K562 (cell line): Measurements from ENCODE around the gene IKBKE. TPM values are rescaled to one million over a fixed set of nuclear protein-coding genes. Genes with fewer than 3 reads are reported as not detected.
A peak's percentile ranks its signal among the peaks of the same experiment; 100 is the strongest.

Experiments
- ATAC-seq: fragments of 200-7000 bp; cut with Tn5 transposase; 3 replicates; pipeline ENCODE4 v1.9.1; 2020; ENCODE audit warnings: moderate library complexity
- BruUV-seq: library from RNA; stranded (reverse); fragments of 400-500 nt; replicated peaks from 2 replicates; lab custom pipeline; 2021; lab: Mats Ljungman, UMichigan
- CTCF ChIA-PET: fragments of 300-600 bp; formaldehyde crosslinking; extraction: SDS; loops from one replicate; lab custom pipeline; 2021; ENCODE audit warnings: low intra/inter-chr PET ratio; lab: Yijun Ruan, JAX
- POLR2A ChIA-PET: fragments of 300-600, 350-650 bp; sonication (Branson Sonifier 250); formaldehyde crosslinking; extraction: SDS; loops from one replicate; lab custom pipeline; 2021; ENCODE audit warnings: antibody characterized with exemption, inconsistent platforms; lab: Yijun Ruan, JAX
- DNase-seq, 4 experiments: peaks; one replicate each; pipeline versions ENCODE4 v3.0.0 to v3.0.0-alpha.2; 2011 to 2018; ENCODE audit warnings: low spot score in 3 of 4, mixed read lengths in 3 of 4; ENCODE audit errors: extremely low read depth in 1 of 4
- FAIRE-seq: peaks from 2 replicates; lab custom pipeline; 2011; peaks lifted over from hg19 to GRCh38; lab: Jason Lieb, UNC
- H2AFZ ChIP-seq: 2 replicates; pipeline ENCODE4 v1.6.0; 2011; ENCODE audit warnings: low read depth, low read length, control low read depth, inconsistent platforms
- H3K27ac ChIP-seq: fragments of 200-600 bp; 3 replicates; pipeline ENCODE4 v1.8.0; 2011; ENCODE audit warnings: low read depth, mild to moderate bottlenecking, control low read depth, inconsistent platforms, low read length, moderate library complexity, mixed read lengths; ENCODE audit errors: extremely low read depth
- H3K27me3 ChIP-seq, 2 experiments: fragments of 300-600 bp in 1 of 2; 2 replicates in 1 of 2; 3 replicates in 1 of 2; pipeline versions ENCODE4 v1.6.0 to v1.8.0; 2011; ENCODE audit warnings: inconsistent platforms in 2 of 2, low read length in 2 of 2, mild to moderate bottlenecking in 1 of 2, mixed read lengths in 1 of 2, moderate library complexity in 1 of 2; ENCODE audit not compliant: control insufficient read depth in 2 of 2, insufficient read depth in 2 of 2
- H3K36me3 ChIP-seq: fragments of 300-600 bp; 3 replicates; pipeline ENCODE4 v1.8.0; 2011; ENCODE audit warnings: mild to moderate bottlenecking, low read length, inconsistent platforms; ENCODE audit not compliant: control insufficient read depth, insufficient read depth
- H3K4me1 ChIP-seq, 2 experiments: fragments of 200-600 bp in 1 of 2; replicated peaks in 1 of 2; 2 replicates in 1 of 2; 3 replicates in 1 of 2; pipeline versions ENCODE4 v1.5.1 to v1.8.0; 2011; ENCODE audit warnings: inconsistent platforms in 2 of 2, low read length in 2 of 2, mild to moderate bottlenecking in 1 of 2, mixed read lengths in 1 of 2, moderate library complexity in 1 of 2; ENCODE audit not compliant: control insufficient read depth in 2 of 2, insufficient read depth in 2 of 2
- H3K4me2 ChIP-seq: 2 replicates; pipeline ENCODE4 v1.6.1; 2011; ENCODE audit warnings: low read length, control low read depth, inconsistent platforms, mixed read lengths; ENCODE audit not compliant: insufficient read depth
- H3K4me3 ChIP-seq: fragments of 200-600 bp; sonication (generic), shearing (Covaris generic); 2 replicates; pipeline ENCODE4 v1.5.1; 2016; ENCODE audit warnings: control low read depth, inconsistent platforms
- H3K79me2 ChIP-seq: fragments of 200-600 bp; 3 replicates; pipeline ENCODE4 v1.8.0; 2011; ENCODE audit warnings: low read length, inconsistent platforms; ENCODE audit not compliant: control insufficient read depth, insufficient read depth
- H3K9ac ChIP-seq, 2 experiments: 2 replicates each; pipeline versions ENCODE4 v1.6.0 to v1.6.1; 2011; ENCODE audit warnings: low read depth in 2 of 2, low read length in 2 of 2, control low read depth in 1 of 2, inconsistent platforms in 1 of 2, mild to moderate bottlenecking in 1 of 2, mixed read lengths in 1 of 2; ENCODE audit not compliant: insufficient read depth in 1 of 2
- H3K9me1 ChIP-seq: one replicate; pipeline ENCODE4 v1.6.0; 2011; ENCODE audit warnings: inconsistent platforms, mild to moderate bottlenecking, low read length, moderate library complexity; ENCODE audit not compliant: control insufficient read depth, insufficient read depth
- H3K9me3 ChIP-seq: replicated peaks from 2 replicates; pipeline ENCODE4 v1.5.1; 2011; ENCODE audit warnings: low read depth, low read length, inconsistent platforms; ENCODE audit not compliant: control insufficient read depth, insufficient read depth
- H4K20me1 ChIP-seq: replicated peaks from 2 replicates; pipeline ENCODE4 v1.6.1; 2011; ENCODE audit warnings: low read length, inconsistent platforms, mixed read lengths; ENCODE audit not compliant: control insufficient read depth, insufficient read depth
- CBFA2T2 ChIP-seq: fragments of 450-650 bp; conservative IDR thresholded peaks from 2 replicates; pipeline ENCODE4 v1.6.1; 2017; ENCODE audit warnings: mild to moderate bottlenecking
- E2F3 ChIP-seq: fragments of 250-450 bp; sonication (Bioruptor Pico); IDR thresholded peaks from 2 replicates; pipeline ENCODE4 v1.4.0; 2020; ENCODE audit warnings: mild to moderate bottlenecking
- HNRNPK ChIP-seq: fragments of 200-400 bp; formaldehyde crosslinking; IDR thresholded peaks from one replicate; pipeline ENCODE4 v1.6.1; 2018; ENCODE audit warnings: mild to moderate bottlenecking, low read depth, low read length; ENCODE audit not compliant: poor library complexity, severe bottlenecking
- NFATC3 ChIP-seq: fragments of 450-650 bp; IDR thresholded peaks from 2 replicates; pipeline ENCODE4 v1.6.1; 2017; ENCODE audit warnings: mild to moderate bottlenecking
- NFE2L1 ChIP-seq: fragments of 450-650 bp; IDR thresholded peaks from 2 replicates; pipeline ENCODE4 v1.6.1; 2016; ENCODE audit warnings: missing genetic modification characterization, low read depth, mild to moderate bottlenecking, missing compliant biosample characterization, moderate library complexity, borderline replicate concordance
- RNF2 ChIP-seq: sonication (generic); IDR thresholded peaks from 2 replicates; pipeline ENCODE4 v1.6.1; 2016
- YY1 ChIP-seq, 3 experiments: IDR thresholded peaks; 2 replicates each; pipeline ENCODE4 v1.6.1; 2011; ENCODE audit warnings: low read length in 2 of 3, mild to moderate bottlenecking in 2 of 3, moderate library complexity in 2 of 3, borderline replicate concordance in 1 of 3, control low read depth in 1 of 3, low read depth in 1 of 3; ENCODE audit not compliant: insufficient read depth in 3 of 3, insufficient replicate concordance in 2 of 3, control insufficient read depth in 1 of 3, insufficient read length in 1 of 3; ENCODE audit errors: extremely low read depth in 1 of 3
- WGBS: fragments of 100-300 bp; shearing (Covaris generic); methylation state at CpG from one replicate; pipeline ENCODE4 v1.1.6; 2016; ENCODE audit warnings: low coverage, mixed read lengths; ENCODE audit not compliant: insufficient coverage; ENCODE audit errors: missing lambda C conversion rate; 5-methylcytosine and 5-hydroxymethylcytosine counted together
- in situ Hi-C: fragments of 300-500 bp; cut with MboI; formaldehyde crosslinking; loops from 4 replicates; pipeline ENCODE4 v1.15.0; 2018; ENCODE audit warnings: inconsistent platforms, mixed read lengths
- intact Hi-C: fragments of 100-400 bp; cut with micrococcal nuclease; formaldehyde crosslinking; loops from 2 replicates; pipeline ENCODE4 v1.14.2; 2022
- polyA plus RNA-seq, 8 experiments: library from polyadenylated mRNA; depleted of rRNA in 4 of 8; stranded (reverse) in 5 of 8; unstranded in 3 of 8; fragments of >200 nt; fragmentation: Nextera tagmentation in 2 of 8; fragmentation: Illumina TruSeq in 1 of 8; extraction: Ambion mirVana in 2 of 8; extraction: Trizol in 1 of 8; gene quantifications; 2 replicates each; pipeline versions ENCODE4 v1.2.1 to v1.2.3, GENCODE V29; 2011 to 2014; ENCODE audit warnings: inconsistent platforms in 1 of 8, missing spikeins in 1 of 8
- total RNA-seq, 7 experiments: library from RNA; depleted of rRNA in 6 of 7; stranded (reverse); fragments of >200 nt in 6 of 7; fragmentation: Illumina TruSeq in 2 of 7; extraction: Trizol in 2 of 7; gene quantifications; 2 replicates each; pipeline versions ENCODE4 v1.2.1 to v1.2.3, GENCODE V29; 2011 to 2021; ENCODE audit warnings: low replicate concordance in 1 of 7
- TF ChIP-seq, protein P1 (sequence below): fragments of 250-450 bp; sonication (Bioruptor Pico); IDR thresholded peaks from 2 replicates; pipeline ENCODE4 v1.4.0; 2020; ENCODE audit warnings: mild to moderate bottlenecking, moderate library complexity, borderline replicate concordance
- TF ChIP-seq, protein P2 (sequence below): fragments of 250-450 bp; sonication (Bioruptor Pico); IDR thresholded peaks from 2 replicates; pipeline ENCODE4 v1.9.0; 2021; ENCODE audit warnings: mild to moderate bottlenecking, inconsistent platforms

The IKBKE gene
- total and polyA plus RNA-seq, 9 of the 15 experiments (the other 6 are each of a cell fraction or from before 2014, with no cell fraction given), result 2.3 to 9.0 (median 4.8) TPM

DNA sequence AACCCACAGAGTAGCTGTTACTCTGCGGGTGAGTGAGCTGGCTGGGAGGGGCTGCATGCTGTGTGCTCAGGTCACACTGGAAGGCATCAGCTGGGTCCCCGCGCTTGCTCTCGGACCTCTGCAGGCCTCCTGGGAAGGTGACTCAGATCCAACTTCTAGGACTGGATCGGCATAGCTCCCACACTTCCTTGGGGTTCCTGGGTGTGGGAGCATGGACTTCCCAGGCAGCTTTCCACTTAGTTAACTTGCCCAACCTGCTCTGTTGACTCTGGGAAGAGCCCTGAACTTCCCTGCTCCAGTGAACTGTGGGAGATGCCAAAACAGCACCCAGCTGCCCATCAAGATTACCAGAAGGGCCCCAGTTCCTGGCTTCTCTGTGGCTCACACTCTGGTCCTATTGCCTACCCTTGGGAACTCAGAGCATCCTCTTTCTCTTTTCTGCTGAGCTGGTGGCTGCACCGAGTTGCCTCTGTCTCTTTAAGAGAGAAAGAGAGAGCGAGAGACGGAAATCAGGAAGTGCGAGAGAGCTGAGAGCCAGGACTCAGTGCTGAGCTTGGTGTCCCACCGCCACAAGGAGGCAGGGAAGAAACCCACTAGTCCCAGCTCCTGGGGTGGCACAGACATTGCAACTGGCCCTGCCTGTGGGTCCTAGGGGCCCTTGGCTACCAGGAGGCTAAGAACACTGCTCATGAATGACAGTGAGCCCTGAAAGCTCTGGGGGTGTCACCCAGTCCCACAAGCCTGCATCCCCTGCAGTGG, at the start of gene IKBKE (continued):
- TF ChIP-seq, protein P1, sequence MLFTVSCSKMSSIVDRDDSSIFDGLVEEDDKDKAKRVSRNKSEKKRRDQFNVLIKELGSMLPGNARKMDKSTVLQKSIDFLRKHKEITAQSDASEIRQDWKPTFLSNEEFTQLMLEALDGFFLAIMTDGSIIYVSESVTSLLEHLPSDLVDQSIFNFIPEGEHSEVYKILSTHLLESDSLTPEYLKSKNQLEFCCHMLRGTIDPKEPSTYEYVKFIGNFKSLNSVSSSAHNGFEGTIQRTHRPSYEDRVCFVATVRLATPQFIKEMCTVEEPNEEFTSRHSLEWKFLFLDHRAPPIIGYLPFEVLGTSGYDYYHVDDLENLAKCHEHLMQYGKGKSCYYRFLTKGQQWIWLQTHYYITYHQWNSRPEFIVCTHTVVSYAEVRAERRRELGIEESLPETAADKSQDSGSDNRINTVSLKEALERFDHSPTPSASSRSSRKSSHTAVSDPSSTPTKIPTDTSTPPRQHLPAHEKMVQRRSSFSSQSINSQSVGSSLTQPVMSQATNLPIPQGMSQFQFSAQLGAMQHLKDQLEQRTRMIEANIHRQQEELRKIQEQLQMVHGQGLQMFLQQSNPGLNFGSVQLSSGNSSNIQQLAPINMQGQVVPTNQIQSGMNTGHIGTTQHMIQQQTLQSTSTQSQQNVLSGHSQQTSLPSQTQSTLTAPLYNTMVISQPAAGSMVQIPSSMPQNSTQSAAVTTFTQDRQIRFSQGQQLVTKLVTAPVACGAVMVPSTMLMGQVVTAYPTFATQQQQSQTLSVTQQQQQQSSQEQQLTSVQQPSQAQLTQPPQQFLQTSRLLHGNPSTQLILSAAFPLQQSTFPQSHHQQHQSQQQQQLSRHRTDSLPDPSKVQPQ, result no peak
- no peak for TF ChIP-seq E2F3 (CRISPR knock-in tag)

DNA sequence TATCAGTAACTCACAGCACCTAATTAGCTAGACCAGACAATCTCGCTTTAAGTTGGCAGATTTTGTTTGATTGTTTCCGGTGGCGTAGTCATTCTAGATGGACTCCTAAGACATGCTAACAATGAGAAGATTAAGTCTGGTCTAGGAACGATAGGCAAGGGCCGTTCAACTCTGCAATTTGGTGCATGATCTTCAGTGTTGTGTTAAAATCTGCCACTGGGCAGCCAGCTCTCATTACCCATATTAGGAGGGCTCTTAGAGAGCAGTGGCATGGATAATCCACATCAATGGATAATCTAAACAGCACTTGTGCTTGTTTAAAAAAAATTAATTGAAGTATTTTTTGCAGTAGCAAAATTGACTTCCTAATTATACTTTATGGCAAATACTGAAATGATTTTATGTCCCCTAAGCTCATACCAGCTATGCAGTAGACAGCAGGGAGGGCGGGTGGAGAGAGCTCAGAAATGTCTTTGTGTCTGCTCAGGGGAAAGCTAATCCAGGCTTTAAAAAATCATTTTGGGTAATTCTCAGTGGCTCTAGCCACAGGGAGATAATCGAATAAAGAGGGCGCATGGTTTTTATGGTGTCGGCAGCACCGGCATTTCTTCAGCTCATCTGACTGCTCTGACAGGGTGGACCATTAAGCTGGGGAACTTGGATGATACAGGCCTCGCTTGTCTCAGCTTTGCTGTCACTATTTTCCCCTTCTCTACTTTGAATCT, 48.5 kb upstream of the IKBKE start:
- Histone ChIP-seq H3K9me3 (no peaks in the 10 kb centered on the region), H2AFZ (no peak overlapping the region), H3K4me2 (no peak overlapping the region), H3K9ac (no peak overlapping the region), H3K9me1 (no peaks in the 10 kb centered on the region), H3K27ac (no peak overlapping the region), H3K36me3 (peaks cover 9% of the 10 kb centered on the region; the same call in 1 of the 3 replicates), H3K4me3 (no peak overlapping the region), H3K4me1 (peaks cover 0 to 11% of the 10 kb centered on the region in 2 experiments; a peak in 4 of 5 replicates), H4K20me1 (no peaks in the 10 kb centered on the region), H3K79me2 (no peaks in the 10 kb centered on the region), H3K27me3 (no peaks in the 10 kb centered on the region)
- POLR2A ChIA-PET, result interaction anchor here (1.1 to 1.5 kb wide), 2 partner anchors 9 to 12 kb away, joined by 3 to 4 read pairs; no protein-coding TSS in a partner anchor
- 81% methylated on average over 11 of the region's 11 CpGs for WGBS
- no peak for ATAC-seq
- FAIRE-seq, result peak; percentile 66
- TF ChIP-seq RNF2, result no peak
- TF ChIP-seq CBFA2T2, result no peak
- TF ChIP-seq YY1 (IDR thresholded peaks at IDR 0.05; ENCODE audit: borderline replicate concordance in 1 of 3, control insufficient read depth in 1 of 3, extremely low read depth in 1 of 3, insufficient read depth in 3 of 3, insufficient read length in 1 of 3, insufficient replicate concordance in 2 of 3, low read depth in 1 of 3, low read length in 2 of 3), result no peak
- TF ChIP-seq NFATC3, result no peak
- TF ChIP-seq, protein P2, sequence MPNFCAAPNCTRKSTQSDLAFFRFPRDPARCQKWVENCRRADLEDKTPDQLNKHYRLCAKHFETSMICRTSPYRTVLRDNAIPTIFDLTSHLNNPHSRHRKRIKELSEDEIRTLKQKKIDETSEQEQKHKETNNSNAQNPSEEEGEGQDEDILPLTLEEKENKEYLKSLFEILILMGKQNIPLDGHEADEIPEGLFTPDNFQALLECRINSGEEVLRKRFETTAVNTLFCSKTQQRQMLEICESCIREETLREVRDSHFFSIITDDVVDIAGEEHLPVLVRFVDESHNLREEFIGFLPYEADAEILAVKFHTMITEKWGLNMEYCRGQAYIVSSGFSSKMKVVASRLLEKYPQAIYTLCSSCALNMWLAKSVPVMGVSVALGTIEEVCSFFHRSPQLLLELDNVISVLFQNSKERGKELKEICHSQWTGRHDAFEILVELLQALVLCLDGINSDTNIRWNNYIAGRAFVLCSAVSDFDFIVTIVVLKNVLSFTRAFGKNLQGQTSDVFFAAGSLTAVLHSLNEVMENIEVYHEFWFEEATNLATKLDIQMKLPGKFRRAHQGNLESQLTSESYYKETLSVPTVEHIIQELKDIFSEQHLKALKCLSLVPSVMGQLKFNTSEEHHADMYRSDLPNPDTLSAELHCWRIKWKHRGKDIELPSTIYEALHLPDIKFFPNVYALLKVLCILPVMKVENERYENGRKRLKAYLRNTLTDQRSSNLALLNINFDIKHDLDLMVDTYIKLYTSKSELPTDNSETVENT (CRISPR knock-in tag), result no peak
- no peak for TF ChIP-seq HNRNPK
- no peak for TF ChIP-seq NFE2L1 (tag)
- BruUV-seq, result no TSS peak
- in situ Hi-C loops (no loop called here), intact Hi-C loops (no loop called here)
- CTCF ChIA-PET, result no interaction called here
- no peak for DNase-seq
